Bronchial epithelial cell (primary cell): Measurements from ENCODE around the gene BLCAP. TPM values are rescaled to one million over a fixed set of nuclear protein-coding genes. Genes with fewer than 3 reads are reported as not detected.

Experiments
- DNase-seq: peaks from one replicate; pipeline ENCODE4 v3.0.0-alpha.2; 2010; ENCODE audit warnings: low read depth
- FAIRE-seq: peaks from 2 replicates; lab custom pipeline; 2011; peaks lifted over from hg19 to GRCh38; lab: Jason Lieb, UNC
- H3K27me3 ChIP-seq: 2 replicates; pipeline ENCODE4 v1.5.1; 2011; ENCODE audit warnings: low read length; ENCODE audit not compliant: control insufficient read depth, insufficient read depth
- H3K36me3 ChIP-seq: 2 replicates; pipeline ENCODE4 v1.5.1; 2011; ENCODE audit warnings: low read length; ENCODE audit not compliant: control insufficient read depth, insufficient read depth
- H3K4me3 ChIP-seq: 2 replicates; pipeline ENCODE4 v1.5.1; 2011; ENCODE audit warnings: mild to moderate bottlenecking, low read depth, low read length, control low read depth
- CTCF ChIP-seq: IDR thresholded peaks from 2 replicates; pipeline ENCODE4 v1.5.1; 2011; ENCODE audit warnings: mild to moderate bottlenecking, moderate library complexity, low read length, control low read depth, inconsistent platforms; ENCODE audit not compliant: insufficient read depth, severe bottlenecking
- total RNA-seq: library from RNA; depleted of rRNA; stranded (reverse); fragments of >200 nt; gene quantifications from 2 replicates; pipeline ENCODE4 v1.2.1, GENCODE V29; 2014

The BLCAP gene
- total RNA-seq, 1 donor from 2014 or later = 75.3 TPM

GRCh38 chr20:37571033-37571432, 43.4 kb upstream of the BLCAP start:
- H3K27me3 ChIP-seq = peaks cover 3% of the 10 kb centered on the region
- TF ChIP-seq CTCF = no peak
- DNase-seq (no peak), FAIRE-seq (no peak)
- H3K36me3 ChIP-seq = no peaks in the 10 kb centered on the region
- H3K4me3 ChIP-seq = no peak overlapping the region

GRCh38 chr20:37570419-37570818, 42.7 kb upstream of the BLCAP start:
- no peak for FAIRE-seq
- Histone ChIP-seq H3K36me3 (no peaks in the 10 kb centered on the region), H3K4me3 (no peak overlapping the region), H3K27me3 (no peaks in the 10 kb centered on the region)
- no peak for DNase-seq
- no peak for TF ChIP-seq CTCF

GRCh38 chr20:37567671-37568588, 40.3 kb upstream of the BLCAP start:
- no peak for TF ChIP-seq CTCF
- DNase-seq (no peak), FAIRE-seq (no peak)
- Histone ChIP-seq H3K4me3 (no peak overlapping the region), H3K27me3 (no peaks in the 10 kb centered on the region), H3K36me3 (no peaks in the 10 kb centered on the region)

GRCh38 chr20:37567331-37567665, 39.6 kb upstream of the BLCAP start:
- FAIRE-seq = no peak
- no peaks in the 10 kb centered on the region for H3K27me3 ChIP-seq
- no peaks in the 10 kb centered on the region for H3K36me3 ChIP-seq
- H3K4me3 ChIP-seq = no peak overlapping the region
- DNase-seq = no peak
- no peak for TF ChIP-seq CTCF

GRCh38 chr20:37566590-37567330, 39.1 kb upstream of the BLCAP start:
- H3K27me3 ChIP-seq = no peaks in the 10 kb centered on the region
- no peak overlapping the region for H3K4me3 ChIP-seq
- H3K36me3 ChIP-seq = no peaks in the 10 kb centered on the region
- no peak for TF ChIP-seq CTCF
- DNase-seq (no peak), FAIRE-seq (no peak)
